GM12891 (cell line): ENCODE results near the gene ATXN1.

ENCODE experiments used
- POLR2A ChIP-seq: IDR thresholded peaks from 2 replicates; pipeline ENCODE4 v1.6.1; 2011; ENCODE audit warnings: low read depth, low read length, control low read depth
- POLR2AphosphoS5 ChIP-seq: IDR thresholded peaks from 2 replicates; pipeline ENCODE4 v1.6.1; 2011; ENCODE audit warnings: low read depth, low read length, control low read depth
- POU2F2 ChIP-seq: IDR thresholded peaks from 2 replicates; pipeline ENCODE4 v1.6.1; 2011; ENCODE audit warnings: low read depth, mild to moderate bottlenecking, control low read depth, low read length, moderate library complexity
- TAF1 ChIP-seq: IDR thresholded peaks from 2 replicates; pipeline ENCODE4 v1.6.1; 2011; ENCODE audit warnings: low read depth, low read length, control low read depth

GRCh38 chr6:16488813-16489212, 272.4 kb downstream of the ATXN1 start:
- no peak for TF ChIP-seq TAF1
- TF ChIP-seq POLR2A = no peak
- no peak for TF ChIP-seq POLR2AphosphoS5
- TF ChIP-seq POU2F2 = no peak
